HG03342 (cell line): ENCODE data around the gene KDM6A.
"Not testable (repeated sequence)": the region's sequence is repeated elsewhere in the genome, so short reads cannot be mapped to it uniquely, and the experiment has no call there.

ENCODE experiments used
- ATAC-seq: cut with Tn5 transposase; IDR thresholded peaks from one replicate; pipeline ENCODE4 v1.9.1; 2021; ENCODE audit warnings: mild to moderate bottlenecking, moderate library complexity; ENCODE audit not compliant: unreplicated experiment

KDM6A gene

GRCh38 chrX:44954562-44954961, 81.6 kb downstream of the KDM6A start:
- no peak for ATAC-seq

DNA sequence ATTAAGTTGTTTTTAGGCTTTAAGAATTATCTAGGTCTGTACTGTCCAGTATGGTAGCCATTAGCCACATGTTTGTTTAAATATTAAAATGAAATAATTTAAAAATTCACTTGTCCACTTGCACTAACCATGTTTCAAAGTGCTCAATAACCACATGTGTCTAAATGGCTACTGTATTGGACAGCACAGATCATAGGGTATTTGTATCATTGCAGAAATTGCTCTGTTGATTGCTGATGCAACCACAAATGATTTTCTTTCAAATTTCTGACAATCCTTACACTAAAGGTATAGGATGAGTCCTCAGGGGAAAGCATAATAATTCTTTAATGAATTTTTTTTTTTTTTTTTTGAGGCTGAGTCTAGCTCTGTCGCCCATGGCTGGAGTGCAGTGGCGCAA, 84.9 kb downstream of the KDM6A start:
- ATAC-seq, result no peak

GRCh38 chrX:44958480-44958879, 85.5 kb downstream of the KDM6A start:
- no peak for ATAC-seq

DNA sequence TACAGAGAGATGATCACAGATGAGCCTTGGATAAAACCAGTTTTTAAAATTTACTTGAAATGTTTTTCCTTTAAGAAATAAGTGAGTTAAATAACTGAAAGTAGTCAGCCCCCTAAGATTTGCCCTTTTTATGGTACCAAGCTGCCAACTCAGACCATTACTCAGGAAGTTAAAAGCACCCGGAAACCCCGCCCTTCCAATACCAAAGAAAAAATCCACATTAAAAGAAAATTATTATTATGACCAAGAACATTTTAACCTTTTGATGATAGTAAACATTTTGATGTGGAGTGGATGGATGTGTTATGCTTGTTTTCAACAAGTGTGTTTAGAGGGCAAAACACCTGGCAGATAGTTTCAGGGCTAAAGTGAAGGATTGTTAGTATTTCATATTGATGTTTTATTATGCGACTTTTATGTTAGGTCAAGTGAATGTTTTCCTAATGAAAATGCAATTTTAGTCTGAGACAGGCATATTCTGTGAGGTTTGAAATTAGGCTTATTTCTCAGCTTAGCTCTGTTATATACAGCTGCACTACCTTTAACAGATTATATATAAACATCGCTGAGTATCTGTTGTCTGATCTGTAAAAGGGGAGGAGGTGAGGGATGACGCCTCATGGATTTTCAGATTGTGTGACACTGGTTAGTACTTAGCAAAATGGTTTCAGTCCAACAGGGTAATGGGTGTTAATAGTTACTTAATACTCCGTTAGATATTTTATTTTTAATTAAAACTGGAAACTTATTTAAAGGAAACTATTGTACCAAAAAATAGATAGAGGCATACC, 89.0 kb downstream of the KDM6A start:
- no peak for ATAC-seq

- ATAC-seq, result no peak
Measured at GRCh38 chrX:44962944-44963343, 90.0 kb downstream of the KDM6A start.

DNA sequence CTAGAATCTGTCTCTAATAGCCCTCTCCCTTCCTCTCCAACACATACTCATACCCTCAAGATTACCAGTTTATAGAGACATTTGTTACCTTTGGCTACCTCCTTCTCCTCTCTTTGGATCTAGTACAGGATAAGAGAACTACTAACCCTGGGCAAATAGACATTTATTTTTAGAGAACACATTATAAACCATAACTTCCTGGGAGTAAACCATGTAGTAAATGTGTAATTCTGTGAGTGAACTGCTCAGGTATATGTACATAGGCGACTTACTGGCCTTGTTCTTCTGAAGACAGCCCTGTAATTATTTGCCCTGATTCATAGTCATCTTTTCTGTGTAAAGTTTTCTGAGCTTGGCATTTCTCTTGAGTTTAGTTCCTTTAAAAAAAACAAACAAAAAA, 94.2 kb downstream of the KDM6A start:
- no peak for ATAC-seq

- no peak for ATAC-seq
Measured at GRCh38 chrX:44970709-44971108, 97.7 kb downstream of the KDM6A start.

GRCh38 chrX:44971674-44972073, 98.7 kb downstream of the KDM6A start:
- no peak for ATAC-seq

DNA sequence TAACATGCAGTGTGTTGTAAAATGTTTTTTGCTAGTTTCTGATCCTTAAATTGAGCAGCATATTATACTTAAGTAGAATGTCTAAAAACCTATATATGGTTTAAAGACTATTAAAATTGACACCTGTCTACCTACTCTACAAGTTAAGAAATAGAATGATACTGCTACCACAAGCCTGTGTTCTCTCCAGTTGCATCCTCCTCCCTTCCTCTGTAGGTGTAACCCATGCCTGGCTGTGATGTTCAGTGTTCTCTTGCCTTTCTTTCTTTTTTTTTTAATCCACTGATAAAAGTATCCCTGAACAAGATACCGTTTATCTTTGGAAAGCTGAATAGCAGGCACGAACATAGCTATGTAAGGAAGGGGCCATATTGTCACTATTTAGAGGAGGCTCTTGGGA, 99.1 kb downstream of the KDM6A start:
- ATAC-seq, result no peak

GRCh38 chrX:44973420-44973932, 100.5 kb downstream of the KDM6A start:
- ATAC-seq, result no peak

DNA sequence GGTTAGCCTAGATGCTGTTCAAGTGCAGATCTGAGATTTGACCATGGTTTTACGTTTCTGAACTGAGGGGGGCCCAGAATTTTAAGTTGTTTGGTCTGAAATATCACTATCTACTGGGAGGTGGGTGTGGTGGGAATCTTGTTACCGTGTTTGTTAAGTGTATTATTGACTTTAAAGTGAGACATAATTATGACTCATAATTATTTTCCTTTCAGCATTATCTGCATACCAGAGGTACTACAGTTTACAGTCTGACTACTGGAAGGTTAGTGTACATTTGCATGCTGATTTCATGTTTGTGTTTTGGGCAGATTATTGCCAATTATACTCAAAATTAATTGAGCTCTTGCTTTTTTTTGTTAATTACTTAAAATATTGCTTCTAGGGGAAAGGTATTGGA, 101.5 kb downstream of the KDM6A start:
- no peak for ATAC-seq

- ATAC-seq, result no peak
Measured at GRCh38 chrX:44975666-44976263, 102.8 kb downstream of the KDM6A start.

- no peak for ATAC-seq
Measured at GRCh38 chrX:44978976-44979375, 106.0 kb downstream of the KDM6A start.

- no peak for ATAC-seq
Measured at GRCh38 chrX:44980403-44980802, 107.4 kb downstream of the KDM6A start.

DNA sequence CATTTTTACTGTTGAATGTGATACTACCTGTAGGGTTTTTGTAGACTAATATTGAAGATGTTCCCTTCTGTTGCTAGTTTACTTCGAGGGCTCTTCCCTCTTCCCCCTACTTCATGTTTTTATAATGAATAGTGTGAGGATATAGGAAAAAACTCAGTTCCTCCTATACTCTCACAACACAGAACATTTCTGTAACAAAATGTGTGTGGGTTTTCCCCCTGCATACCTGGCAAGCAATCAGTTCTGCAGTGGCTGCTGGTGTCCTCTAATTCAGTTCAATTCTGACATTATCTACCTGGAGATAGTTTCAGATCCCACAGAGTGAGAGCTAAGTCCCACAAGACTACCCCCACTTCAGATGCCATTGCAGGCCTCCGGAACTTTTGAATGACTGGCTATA, 107.9 kb downstream of the KDM6A start:
- no peak for ATAC-seq

- ATAC-seq, result no peak
Measured at GRCh38 chrX:44989995-44990770, 117.2 kb downstream of the KDM6A start.

DNA sequence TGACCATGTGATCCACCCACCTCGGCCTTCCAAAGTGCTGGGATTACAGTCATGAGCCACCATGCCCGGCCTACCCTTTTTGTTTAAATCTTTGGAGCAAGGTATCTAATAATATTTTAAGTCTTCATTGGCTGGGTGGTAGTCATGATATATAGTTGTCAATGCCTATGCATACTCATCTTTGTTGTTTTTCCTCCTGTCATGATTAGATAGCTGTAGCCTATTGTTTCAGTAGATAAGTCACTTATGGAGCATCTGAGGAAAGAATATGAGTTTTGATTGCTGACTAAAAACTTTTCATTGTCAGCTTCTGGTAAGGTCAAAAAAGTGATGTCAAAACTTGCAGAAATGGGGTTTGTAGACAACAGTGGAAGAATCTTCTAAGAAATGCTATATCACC, 119.8 kb downstream of the KDM6A start:
- ATAC-seq, result no peak

GRCh38 chrX:44996277-44996676, 123.3 kb downstream of the KDM6A start:
- no peak for ATAC-seq

- ATAC-seq, result no peak
Measured at GRCh38 chrX:44997282-44997812, 124.4 kb downstream of the KDM6A start.

DNA sequence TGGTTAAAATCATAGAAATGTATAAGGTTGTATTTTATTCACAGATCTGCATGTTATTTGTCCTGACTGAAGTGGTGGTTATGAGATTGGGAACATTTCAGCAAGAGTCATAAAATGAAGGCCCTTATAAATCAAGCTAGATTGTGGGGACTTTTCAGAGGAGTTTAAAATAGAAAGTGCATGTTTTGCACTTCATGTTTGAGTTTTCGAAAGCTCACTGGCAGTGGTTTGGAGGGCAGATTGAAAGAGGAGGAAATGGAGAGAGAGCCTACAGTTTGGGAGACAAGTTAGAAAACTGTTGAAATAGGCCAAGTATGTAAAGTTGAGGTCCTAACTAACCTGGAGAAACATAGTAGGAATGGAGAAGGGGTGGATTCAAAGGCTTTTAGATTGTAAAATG, 124.9 kb downstream of the KDM6A start:
- peak; percentile 52 for ATAC-seq

DNA sequence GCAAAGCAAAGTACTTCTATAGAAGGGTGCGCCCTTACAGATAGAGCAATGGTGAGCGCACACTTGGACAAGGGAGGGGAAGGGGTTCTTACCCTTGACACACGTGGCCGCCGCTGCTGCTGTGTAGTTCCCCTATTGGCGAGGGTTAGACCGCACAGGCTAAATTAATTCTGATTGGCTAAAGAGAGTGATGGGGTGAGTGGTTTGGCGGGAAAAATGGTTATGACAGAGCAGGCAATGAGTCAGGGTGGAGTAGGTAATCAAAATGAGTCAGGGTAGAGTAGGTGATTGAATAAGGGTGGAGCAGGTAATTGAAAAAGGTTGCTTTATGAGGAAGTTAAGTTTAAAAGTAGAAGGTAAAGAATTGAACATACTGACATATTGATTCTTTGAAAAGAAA, 126.2 kb downstream of the KDM6A start:
- not testable (repeated sequence) for ATAC-seq
